ENCODE data around the gene CTDP1.
A peak's percentile ranks its signal among the peaks of the same experiment; 100 is the strongest.
"Not testable (repeated sequence)": the region's sequence is repeated elsewhere in the genome, so short reads cannot be mapped to it uniquely, and the experiment has no call there.

CTDP1 gene

GRCh38 chr18:79736230-79736629 lies 56.6 kb downstream of the CTDP1 start:
- Mint-ChIP-seq H3K27me3 (ENCODE audit: low read depth) (no peaks in the 10 kb centered on the region), H3K27ac (no peak overlapping the region), H3K4me1 (ENCODE audit: low read depth) (no peaks in the 10 kb centered on the region), H3K9me3 (peaks cover 11% of the 10 kb centered on the region), H3K36me3 (ENCODE audit: low read depth) (peaks cover 47% of the 10 kb centered on the region), H3K4me3 (no peak overlapping the region)
- DNase-seq (ENCODE audit: low spot score) = no peak

DNA sequence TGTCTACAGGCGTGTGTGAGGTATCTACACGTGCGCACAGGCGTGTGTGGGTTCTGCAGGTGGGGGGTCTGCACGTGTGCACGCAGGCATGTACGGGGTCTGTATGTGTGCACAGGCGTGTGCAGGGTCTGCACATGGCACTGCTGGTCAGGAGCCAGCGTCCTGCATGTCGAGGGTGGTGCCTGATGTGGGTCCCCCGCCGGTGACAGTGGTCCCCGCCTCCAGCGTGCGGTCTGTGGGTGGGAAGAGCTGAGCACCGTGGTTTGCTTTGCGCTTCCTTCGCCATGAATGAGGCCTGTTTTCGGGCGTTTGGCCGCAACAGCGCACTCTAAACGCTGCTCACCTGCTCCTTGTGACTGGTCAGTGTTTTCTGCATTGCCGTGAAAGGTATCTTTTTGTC lies 57.2 kb downstream of the CTDP1 start:
- peaks cover 46% of the 10 kb centered on the region for H3K36me3 Mint-ChIP-seq (ENCODE audit: low read depth)
- H3K4me1 Mint-ChIP-seq (ENCODE audit: low read depth) = no peaks in the 10 kb centered on the region
- H3K27ac Mint-ChIP-seq = no peak overlapping the region
- no peaks in the 10 kb centered on the region for H3K27me3 Mint-ChIP-seq (ENCODE audit: low read depth)
- peaks cover 5% of the 10 kb centered on the region for H3K9me3 Mint-ChIP-seq
- DNase-seq (ENCODE audit: low spot score) = no peak
- no peak overlapping the region for H3K4me3 Mint-ChIP-seq

DNA sequence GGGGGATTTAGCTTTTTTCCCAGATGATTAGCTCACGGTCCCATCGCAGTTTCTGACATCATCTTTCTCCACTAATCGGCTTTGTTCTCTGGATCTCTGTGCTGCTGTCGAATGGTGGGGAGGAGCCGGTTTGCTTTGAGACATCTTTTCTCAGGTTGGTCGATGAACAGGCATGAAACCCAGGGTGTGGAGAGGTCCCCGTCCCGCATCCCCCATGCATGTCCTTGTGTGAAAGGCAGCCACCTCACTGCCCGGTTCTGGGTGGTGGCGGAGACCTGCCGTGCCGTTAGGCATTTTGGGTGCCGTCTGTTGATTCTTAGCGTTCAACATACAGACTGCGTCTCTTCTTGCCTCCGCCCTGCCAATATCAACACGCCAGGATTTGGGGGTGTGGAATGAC lies 57.8 kb downstream of the CTDP1 start:
- no peak for DNase-seq (ENCODE audit: low spot score)
- Mint-ChIP-seq H3K4me1 (ENCODE audit: low read depth) (no peaks in the 10 kb centered on the region), H3K36me3 (ENCODE audit: low read depth) (peaks cover 42% of the 10 kb centered on the region), H3K9me3 (peaks cover 3% of the 10 kb centered on the region), H3K4me3 (no peak overlapping the region), H3K27me3 (ENCODE audit: low read depth) (no peaks in the 10 kb centered on the region), H3K27ac (no peak overlapping the region)

DNA sequence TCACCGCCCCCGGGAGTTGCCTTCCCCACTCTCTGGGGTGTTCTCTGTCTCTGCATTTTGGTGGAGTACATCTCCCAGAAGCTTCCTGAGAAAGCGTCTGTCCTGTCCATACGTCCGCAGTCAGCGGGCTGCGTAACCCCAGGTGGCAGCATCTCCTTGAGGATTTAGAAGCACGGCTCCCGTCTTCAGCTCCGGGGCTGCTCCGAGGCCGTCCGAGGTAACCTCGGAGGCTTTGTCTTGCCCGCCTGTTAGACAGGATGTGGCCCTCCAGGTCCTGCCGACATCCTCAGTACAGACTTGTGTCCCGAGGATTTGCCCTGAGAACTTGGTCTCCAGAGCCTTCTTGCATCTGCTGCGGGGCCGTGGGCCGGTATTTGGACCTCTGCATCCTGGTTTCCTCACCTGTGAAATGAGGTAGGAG lies 58.4 kb downstream of the CTDP1 start:
- Mint-ChIP-seq H3K27ac (no peak overlapping the region), H3K36me3 (ENCODE audit: low read depth) (peaks cover 42% of the 10 kb centered on the region), H3K9me3 (peaks cover 3% of the 10 kb centered on the region), H3K4me1 (ENCODE audit: low read depth) (no peaks in the 10 kb centered on the region), H3K27me3 (ENCODE audit: low read depth) (no peaks in the 10 kb centered on the region), H3K4me3 (no peak overlapping the region)
- no peak for DNase-seq (ENCODE audit: low spot score)

GRCh38 chr18:79738581-79739439 lies 59.2 kb downstream of the CTDP1 start:
- H3K36me3 Mint-ChIP-seq (ENCODE audit: low read depth) = peaks cover 38% of the 10 kb centered on the region
- H3K4me3 Mint-ChIP-seq = no peak overlapping the region
- no peak overlapping the region for H3K27ac Mint-ChIP-seq
- H3K4me1 Mint-ChIP-seq (ENCODE audit: low read depth) = no peaks in the 10 kb centered on the region
- no peak for DNase-seq (ENCODE audit: low spot score)
- H3K9me3 Mint-ChIP-seq = no peaks in the 10 kb centered on the region
- H3K27me3 Mint-ChIP-seq (ENCODE audit: low read depth) = no peaks in the 10 kb centered on the region

GRCh38 chr18:79739440-79739778 lies 59.8 kb downstream of the CTDP1 start:
- H3K27ac Mint-ChIP-seq = no peak overlapping the region

DNA sequence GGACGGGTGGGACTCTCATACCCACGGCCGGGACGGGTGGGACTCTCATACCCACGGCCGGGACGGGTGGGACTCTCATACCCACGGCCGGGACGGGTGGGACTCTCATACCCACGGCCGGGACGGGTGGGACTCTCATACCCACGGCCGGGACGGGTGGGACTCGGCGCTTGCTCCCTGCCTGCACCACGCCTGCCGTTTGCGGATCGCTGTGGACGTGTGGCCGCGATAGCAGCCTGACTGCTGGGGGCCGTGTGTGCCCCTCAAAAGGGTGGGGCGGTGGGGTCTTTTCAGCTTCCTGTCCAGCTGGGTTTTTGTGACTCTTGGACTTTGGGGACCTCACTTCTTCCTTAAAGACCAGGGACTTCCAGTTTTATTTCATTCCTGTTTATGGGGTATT lies 60.4 kb downstream of the CTDP1 start:
- not testable (repeated sequence) for DNase-seq (ENCODE audit: low spot score); H3K4me3 Mint-ChIP-seq; H3K9me3 Mint-ChIP-seq; H3K27me3 Mint-ChIP-seq (ENCODE audit: low read depth); H3K4me1 Mint-ChIP-seq (ENCODE audit: low read depth); H3K27ac Mint-ChIP-seq
- H3K36me3 Mint-ChIP-seq (ENCODE audit: low read depth) = peaks cover 36% of the 10 kb centered on the region

More at GRCh38 chr18:79739440-79739778, 59.8 kb downstream of the CTDP1 start:
- no peak for DNase-seq (ENCODE audit: low spot score)
- H3K4me1 Mint-ChIP-seq (ENCODE audit: low read depth) = no peaks in the 10 kb centered on the region
- no peak overlapping the region for H3K4me3 Mint-ChIP-seq
- no peaks in the 10 kb centered on the region for H3K27me3 Mint-ChIP-seq (ENCODE audit: low read depth)
- no peaks in the 10 kb centered on the region for H3K9me3 Mint-ChIP-seq
- peaks cover 37% of the 10 kb centered on the region for H3K36me3 Mint-ChIP-seq (ENCODE audit: low read depth)

GRCh38 chr18:79740521-79741361 lies 61.1 kb downstream of the CTDP1 start:
- Mint-ChIP-seq H3K27me3 (ENCODE audit: low read depth) (no peaks in the 10 kb centered on the region), H3K27ac (no peak overlapping the region), H3K36me3 (ENCODE audit: low read depth) (peaks cover 35% of the 10 kb centered on the region), H3K9me3 (no peaks in the 10 kb centered on the region), H3K4me1 (ENCODE audit: low read depth) (no peaks in the 10 kb centered on the region), H3K4me3 (no peak overlapping the region)
- no peak for DNase-seq (ENCODE audit: low spot score)

GRCh38 chr18:79741362-79741700 lies 61.7 kb downstream of the CTDP1 start:
- Mint-ChIP-seq H3K27ac (no peak overlapping the region), H3K27me3 (ENCODE audit: low read depth) (no peaks in the 10 kb centered on the region)

GRCh38 chr18:79742076-79742475 lies 62.5 kb downstream of the CTDP1 start:
- H3K4me1 Mint-ChIP-seq (ENCODE audit: low read depth) = no peaks in the 10 kb centered on the region

More at GRCh38 chr18:79741362-79741700, 61.7 kb downstream of the CTDP1 start:
- DNase-seq (ENCODE audit: low spot score) = no peak
- H3K36me3 Mint-ChIP-seq (ENCODE audit: low read depth) = peaks cover 34% of the 10 kb centered on the region
- H3K9me3 Mint-ChIP-seq = no peaks in the 10 kb centered on the region
- no peaks in the 10 kb centered on the region for H3K4me1 Mint-ChIP-seq (ENCODE audit: low read depth)
- no peak overlapping the region for H3K4me3 Mint-ChIP-seq

GRCh38 chr18:79744625-79745024 lies 65.0 kb downstream of the CTDP1 start:
- no peaks in the 10 kb centered on the region for H3K4me1 Mint-ChIP-seq (ENCODE audit: low read depth)
- no peak overlapping the region for H3K27ac Mint-ChIP-seq
- peaks cover 20% of the 10 kb centered on the region for H3K36me3 Mint-ChIP-seq (ENCODE audit: low read depth)
- no peaks in the 10 kb centered on the region for H3K9me3 Mint-ChIP-seq
- no peak overlapping the region for H3K4me3 Mint-ChIP-seq
- no peak for DNase-seq (ENCODE audit: low spot score)
- H3K27me3 Mint-ChIP-seq (ENCODE audit: low read depth) = no peaks in the 10 kb centered on the region

More at GRCh38 chr18:79742076-79742475, 62.5 kb downstream of the CTDP1 start:
- Mint-ChIP-seq H3K27ac (peak overlapping the region; percentile 49), H3K4me3 (no peak overlapping the region), H3K9me3 (no peaks in the 10 kb centered on the region), H3K27me3 (ENCODE audit: low read depth) (no peaks in the 10 kb centered on the region), H3K36me3 (ENCODE audit: low read depth) (peaks cover 31% of the 10 kb centered on the region)
- DNase-seq (ENCODE audit: low spot score) = no peak

GRCh38 chr18:79746730-79747129 lies 67.1 kb downstream of the CTDP1 start:
- H3K27ac Mint-ChIP-seq = no peak overlapping the region
- no peaks in the 10 kb centered on the region for H3K4me1 Mint-ChIP-seq (ENCODE audit: low read depth)
- no peaks in the 10 kb centered on the region for H3K27me3 Mint-ChIP-seq (ENCODE audit: low read depth)
- DNase-seq (ENCODE audit: low spot score) = no peak
- no peak overlapping the region for H3K4me3 Mint-ChIP-seq
- H3K36me3 Mint-ChIP-seq (ENCODE audit: low read depth) = peaks cover 11% of the 10 kb centered on the region
- H3K9me3 Mint-ChIP-seq = no peaks in the 10 kb centered on the region

DNA sequence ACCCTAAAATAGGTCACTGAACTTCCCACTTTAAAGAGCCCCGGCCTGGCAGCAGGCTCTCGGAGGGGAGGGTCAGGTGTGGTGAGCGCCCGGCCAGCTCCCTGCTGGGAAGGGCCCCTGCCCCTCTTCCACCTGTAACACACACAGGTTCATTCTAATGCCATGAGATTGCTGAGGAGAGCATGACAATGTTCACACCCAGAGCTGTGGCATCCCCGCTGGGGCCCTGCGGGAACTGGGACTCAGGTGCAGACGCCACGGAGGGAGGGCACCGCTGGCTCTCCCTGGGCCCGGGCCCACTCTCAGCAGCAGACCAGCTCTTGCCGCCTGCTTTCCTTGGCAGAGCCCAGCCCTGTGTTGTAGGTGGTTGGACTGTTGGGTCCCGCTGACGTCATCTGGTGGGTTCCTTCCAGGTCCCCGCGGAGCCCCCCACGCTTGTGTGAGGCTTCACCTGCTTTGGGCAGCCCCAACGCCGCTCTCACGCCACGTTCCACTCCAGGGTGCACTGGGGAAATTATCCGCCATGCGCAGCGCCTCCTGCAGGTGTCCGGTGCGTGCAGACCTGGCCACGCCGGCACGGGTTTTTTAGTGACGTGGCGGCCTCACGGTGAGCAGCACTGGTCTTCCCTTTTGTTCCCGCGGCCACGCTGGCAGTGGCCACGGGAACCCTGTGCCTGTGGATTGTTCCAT lies 67.7 kb downstream of the CTDP1 start:
- Mint-ChIP-seq H3K27me3 (ENCODE audit: low read depth) (no peaks in the 10 kb centered on the region), H3K27ac (no peak overlapping the region), H3K9me3 (no peaks in the 10 kb centered on the region), H3K4me3 (no peak overlapping the region), H3K4me1 (ENCODE audit: low read depth) (no peaks in the 10 kb centered on the region), H3K36me3 (ENCODE audit: low read depth) (peaks cover 10% of the 10 kb centered on the region)
- DNase-seq (ENCODE audit: low spot score) = no peak

All from T-helper 2 cell treated with Interferon-gamma antibody and Interleukin-4, amounts not matched to agents 5 μg/mL and 100 μg/mL, for 36 hours (primary cell).